HPDE6-E6E7 (cell line): ENCODE results near the gene ANKRD10.
A peak's percentile ranks its signal among the peaks of the same experiment; 100 is the strongest.

ENCODE experiments used
- DNase-seq: peaks from one replicate; pipeline ENCODE4 v3.0.0; 2011; ENCODE audit warnings: missing footprints; ENCODE audit errors: extremely low spot score

ANKRD10 gene

GRCh38 chr13:110944968-110945927, 30.4 kb upstream of the ANKRD10 start:
- DNase-seq, result no peak

GRCh38 chr13:110944121-110944967, 29.5 kb upstream of the ANKRD10 start:
- DNase-seq, result peak; percentile 53

- DNase-seq, result no peak
These were observed 27.5 kb upstream of the ANKRD10 start for GRCh38 chr13:110942248-110942981.

GRCh38 chr13:110938662-110939421, 24.0 kb upstream of the ANKRD10 start:
- DNase-seq, result no peak

DNA sequence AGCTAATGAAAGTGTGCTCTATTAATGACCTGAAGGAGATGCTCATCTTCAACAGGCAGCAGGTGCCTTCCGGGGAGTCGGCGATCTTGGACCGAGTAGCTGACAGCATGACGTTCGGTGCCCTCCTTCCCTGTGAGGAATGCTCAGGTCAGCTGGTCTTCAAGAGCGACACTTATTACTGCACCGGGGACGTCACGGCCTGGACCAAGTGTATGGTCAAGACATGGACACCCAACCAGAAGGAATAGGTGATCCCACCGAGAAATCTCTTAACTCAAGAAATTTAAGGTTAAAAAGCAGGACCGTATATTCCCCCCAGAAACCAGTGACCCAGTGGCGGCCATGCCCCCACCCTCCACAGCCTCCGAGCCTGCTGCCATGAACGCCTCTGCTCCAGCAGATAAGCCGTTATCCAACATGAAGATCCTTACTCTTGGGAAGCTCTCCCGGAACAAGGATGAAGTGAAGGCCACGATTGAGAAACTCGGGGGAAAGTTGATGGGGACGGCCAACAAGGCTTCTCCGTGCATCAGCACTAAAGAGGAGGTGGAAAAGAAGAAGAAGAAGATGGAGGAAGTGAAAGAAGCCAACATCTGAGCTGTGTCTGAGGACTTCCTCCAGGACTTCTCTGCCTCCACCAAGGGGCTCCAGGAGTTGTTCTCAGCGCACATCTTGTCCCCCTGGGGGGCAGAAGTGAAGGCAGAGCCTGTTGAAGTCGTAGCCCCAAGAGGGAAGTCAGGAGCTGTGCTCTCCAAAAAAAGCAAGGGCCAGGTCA, 22.8 kb upstream of the ANKRD10 start:
- DNase-seq, result no peak

DNA sequence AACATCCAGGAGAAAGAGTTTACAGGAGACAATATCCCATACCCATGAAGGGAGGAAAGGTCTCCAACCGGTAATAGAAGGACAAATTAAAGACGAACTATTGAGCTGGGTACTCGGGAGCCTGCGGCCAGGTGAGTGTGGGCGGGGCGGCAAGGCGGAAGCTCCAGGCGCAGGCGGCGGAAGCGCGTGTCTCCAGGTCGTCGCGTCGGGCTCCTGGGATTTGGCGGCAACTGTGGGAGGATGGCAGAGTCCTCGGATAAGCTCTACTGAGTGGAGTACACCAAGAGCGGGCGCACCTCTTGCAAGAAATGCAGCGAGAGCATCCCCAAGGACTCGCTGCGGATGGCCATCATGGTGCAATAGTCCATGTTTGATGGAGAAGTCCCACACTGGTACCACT, 21.6 kb upstream of the ANKRD10 start:
- DNase-seq, result no peak

DNA sequence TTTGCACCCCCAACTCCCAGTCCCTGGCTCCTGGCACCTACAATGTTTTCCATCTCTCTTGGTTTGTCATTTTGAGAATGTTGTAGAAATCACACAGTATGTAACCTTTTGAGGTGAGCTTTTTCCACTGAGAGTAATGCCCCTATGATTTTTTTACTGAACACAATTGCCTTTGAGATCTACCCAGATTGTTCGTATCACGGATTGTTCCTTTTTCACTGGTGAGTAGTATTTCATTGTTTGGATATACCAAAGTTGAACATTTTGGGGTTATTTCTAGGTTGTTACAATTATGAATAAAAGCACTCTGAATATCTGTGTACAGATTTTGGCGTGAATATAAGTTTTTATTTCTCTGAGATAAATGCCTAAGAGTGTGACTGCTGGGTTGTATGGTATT, 17.7 kb upstream of the ANKRD10 start:
- no peak for DNase-seq

- no peak for DNase-seq
These were observed 14.4 kb upstream of the ANKRD10 start for GRCh38 chr13:110929104-110929777.

GRCh38 chr13:110925023-110925612, 10.2 kb upstream of the ANKRD10 start:
- no peak for DNase-seq

- no peak for DNase-seq
These were observed 9.7 kb upstream of the ANKRD10 start for GRCh38 chr13:110924639-110924934.

- no peak for DNase-seq
These were observed 9.1 kb upstream of the ANKRD10 start for GRCh38 chr13:110923777-110924638.

- no peak for DNase-seq
These were observed 8.2 kb upstream of the ANKRD10 start for GRCh38 chr13:110923086-110923485.

GRCh38 chr13:110922506-110922905, 7.6 kb upstream of the ANKRD10 start:
- DNase-seq, result no peak

DNA sequence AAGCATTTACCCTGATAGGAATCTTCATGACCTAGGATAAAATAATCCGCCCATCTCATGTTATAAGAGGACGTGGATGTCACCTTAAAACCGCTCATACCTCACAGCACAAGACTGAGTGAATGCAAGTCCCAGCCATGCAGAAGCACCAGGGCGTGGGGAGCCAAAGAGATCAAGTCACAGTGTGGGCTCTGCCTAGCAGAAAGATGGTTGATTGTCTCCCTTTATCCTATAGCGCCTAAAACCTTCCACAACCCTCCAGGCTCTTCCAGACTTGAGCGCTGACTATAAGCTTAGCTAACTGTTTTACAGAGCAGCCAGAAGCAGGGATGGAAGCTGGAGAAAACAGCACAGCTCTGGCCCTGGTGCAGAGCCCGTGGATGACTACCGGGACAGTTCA, 6.8 kb upstream of the ANKRD10 start:
- DNase-seq, result no peak

DNA sequence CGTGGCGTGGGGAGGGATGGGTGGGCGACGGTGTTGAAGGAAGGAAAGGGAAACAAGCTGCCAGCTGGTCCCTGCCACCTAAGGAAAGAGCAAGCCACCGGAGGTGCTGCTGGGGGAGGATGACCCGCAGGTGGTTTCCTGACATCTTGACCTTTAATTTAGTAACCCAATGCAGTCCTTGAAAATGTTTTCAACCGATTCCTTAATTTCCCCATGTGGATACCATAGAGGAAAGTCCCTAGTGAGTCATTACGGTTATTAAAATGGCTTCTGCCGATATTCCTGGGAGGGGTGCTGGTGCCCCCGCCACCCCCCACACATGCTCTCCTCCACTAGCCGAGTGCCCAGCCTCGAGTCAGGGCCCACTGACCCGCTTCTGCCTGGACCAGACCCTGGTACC, 6.3 kb upstream of the ANKRD10 start:
- DNase-seq, result no peak

DNA sequence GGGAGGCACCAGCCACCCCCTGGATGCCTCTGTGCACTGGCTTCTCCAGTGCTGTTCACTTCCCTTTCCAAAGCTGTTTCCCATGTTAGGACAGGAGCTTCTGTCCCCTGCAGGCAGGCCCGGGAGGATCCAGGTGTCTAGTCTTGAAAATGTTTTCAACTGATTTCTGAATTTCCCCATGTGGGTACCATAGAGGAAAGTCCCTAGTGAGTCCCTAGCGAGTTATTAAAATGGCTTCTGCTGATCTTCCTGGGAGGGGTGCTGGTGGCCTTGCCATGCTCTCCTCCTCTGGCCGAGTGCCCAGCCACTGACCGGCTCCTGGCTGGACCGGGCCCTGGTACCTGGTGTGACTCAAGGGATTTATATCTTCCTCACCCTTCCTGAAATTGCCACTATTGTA, 5.2 kb upstream of the ANKRD10 start:
- DNase-seq, result no peak

DNA sequence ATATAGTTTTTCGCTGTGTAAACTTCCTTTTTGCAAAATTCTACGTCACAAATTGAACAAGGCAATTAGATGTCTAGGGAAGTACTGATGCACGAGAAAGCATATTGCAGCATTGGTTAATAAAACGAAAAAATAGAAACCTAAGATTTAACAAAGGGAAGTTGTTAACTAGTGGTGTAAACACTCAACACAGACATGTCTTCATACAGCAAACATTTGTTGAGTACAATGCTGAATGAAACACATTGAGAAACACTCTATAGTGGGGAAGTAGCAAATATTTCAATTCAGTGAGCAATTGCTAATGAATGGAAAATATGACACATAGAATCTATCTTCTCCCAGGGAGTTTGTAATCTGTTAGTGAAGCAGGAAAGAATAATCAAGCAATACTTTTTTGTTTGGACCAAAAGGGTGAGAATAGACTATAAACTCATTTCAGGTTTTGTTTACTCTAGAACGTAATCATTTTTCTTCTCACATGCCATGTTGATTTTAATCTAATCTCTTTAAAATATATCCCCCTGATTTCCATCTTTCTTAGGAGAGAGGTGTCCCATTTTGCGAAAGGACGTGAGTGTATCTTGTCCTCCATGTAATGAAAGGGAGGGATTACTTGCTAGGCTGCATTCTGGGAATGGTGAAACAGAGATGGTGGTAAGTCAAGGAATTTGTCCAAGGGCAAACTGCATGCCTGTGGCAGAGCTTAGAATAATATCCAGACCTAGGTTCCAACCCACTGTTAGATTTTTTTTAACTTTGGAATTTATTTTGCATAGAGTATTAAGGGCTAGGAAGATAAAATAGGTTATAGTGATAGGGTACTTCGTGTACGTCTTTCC, 1.7 kb upstream of the ANKRD10 start:
- DNase-seq, result no peak

DNA sequence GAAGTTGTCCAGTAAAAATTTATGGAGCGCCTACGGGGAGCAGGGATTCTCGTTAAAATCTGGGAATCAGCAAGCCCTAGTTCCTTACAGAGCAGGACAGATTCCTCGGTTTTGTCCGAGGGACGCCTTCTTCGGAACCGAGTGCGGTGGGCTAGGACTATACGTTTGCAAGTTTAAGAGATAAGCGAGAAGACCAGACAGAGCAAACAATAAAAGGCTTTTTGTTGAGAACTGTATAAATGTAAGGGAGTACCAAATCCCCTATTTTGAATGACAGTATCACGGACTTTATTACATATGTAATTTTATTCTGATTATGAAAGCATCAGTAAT, 971 bp upstream of the ANKRD10 start:
- no peak for DNase-seq
